ENCODE data around the gene ZDHHC14. TPM values are rescaled to one million over a fixed set of nuclear protein-coding genes. Genes with fewer than 3 reads are reported as not detected.
A peak's percentile ranks its signal among the peaks of the same experiment; 100 is the strongest.

ZDHHC14 gene
- total and polyA plus RNA-seq, 2 experiments from 2014 or later, result 3.0 to 7.4 TPM

DNA sequence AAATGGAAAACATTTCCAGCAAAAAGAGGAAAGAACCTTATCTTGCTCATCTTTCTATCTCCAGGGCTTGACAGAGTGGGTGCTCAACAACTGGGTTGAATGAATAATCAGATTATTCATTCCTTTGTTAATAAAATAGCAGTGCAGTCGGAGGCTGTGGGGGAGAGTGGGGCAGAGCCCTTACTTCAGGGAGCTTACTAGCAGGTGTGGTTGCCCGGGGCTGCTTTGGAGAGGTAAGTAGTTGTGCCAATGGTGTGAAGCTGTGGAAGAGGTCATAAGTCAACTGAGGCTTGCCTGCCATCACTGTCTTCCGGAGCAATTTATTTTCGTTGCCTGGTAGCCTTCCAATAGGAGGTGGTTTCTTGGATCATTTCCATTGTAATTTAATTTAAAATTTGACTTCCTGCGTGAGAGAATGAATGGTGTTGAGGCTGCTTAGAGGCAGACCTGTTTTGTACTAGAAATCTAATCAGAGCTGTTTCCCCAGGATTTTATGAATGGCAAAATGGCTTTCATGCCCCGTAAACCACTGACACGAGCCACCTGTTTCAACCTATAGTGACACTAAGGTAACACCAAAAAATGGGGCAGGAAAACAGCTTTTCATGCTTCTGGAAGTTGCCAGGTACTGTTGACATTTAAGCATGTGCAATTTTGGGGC lies 51.4 kb downstream of the ZDHHC14 start:
- H2AFZ ChIP-seq, result no peak overlapping the region
- no peak overlapping the region for H3K27ac Mint-ChIP-seq

More for the DNA sequence above, 51.4 kb downstream of the ZDHHC14 start:
- H3K4me3 ChIP-seq, result no peak overlapping the region
- TF ChIP-seq, protein P1, sequence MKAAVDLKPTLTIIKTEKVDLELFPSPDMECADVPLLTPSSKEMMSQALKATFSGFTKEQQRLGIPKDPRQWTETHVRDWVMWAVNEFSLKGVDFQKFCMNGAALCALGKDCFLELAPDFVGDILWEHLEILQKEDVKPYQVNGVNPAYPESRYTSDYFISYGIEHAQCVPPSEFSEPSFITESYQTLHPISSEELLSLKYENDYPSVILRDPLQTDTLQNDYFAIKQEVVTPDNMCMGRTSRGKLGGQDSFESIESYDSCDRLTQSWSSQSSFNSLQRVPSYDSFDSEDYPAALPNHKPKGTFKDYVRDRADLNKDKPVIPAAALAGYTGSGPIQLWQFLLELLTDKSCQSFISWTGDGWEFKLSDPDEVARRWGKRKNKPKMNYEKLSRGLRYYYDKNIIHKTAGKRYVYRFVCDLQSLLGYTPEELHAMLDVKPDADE (IDR thresholded peaks at IDR 0.05), result no peak
- no peak for TF ChIP-seq NANOG (IDR thresholded peaks at IDR 0.05; ENCODE audit: borderline replicate concordance)
- TF ChIP-seq, protein P2, sequence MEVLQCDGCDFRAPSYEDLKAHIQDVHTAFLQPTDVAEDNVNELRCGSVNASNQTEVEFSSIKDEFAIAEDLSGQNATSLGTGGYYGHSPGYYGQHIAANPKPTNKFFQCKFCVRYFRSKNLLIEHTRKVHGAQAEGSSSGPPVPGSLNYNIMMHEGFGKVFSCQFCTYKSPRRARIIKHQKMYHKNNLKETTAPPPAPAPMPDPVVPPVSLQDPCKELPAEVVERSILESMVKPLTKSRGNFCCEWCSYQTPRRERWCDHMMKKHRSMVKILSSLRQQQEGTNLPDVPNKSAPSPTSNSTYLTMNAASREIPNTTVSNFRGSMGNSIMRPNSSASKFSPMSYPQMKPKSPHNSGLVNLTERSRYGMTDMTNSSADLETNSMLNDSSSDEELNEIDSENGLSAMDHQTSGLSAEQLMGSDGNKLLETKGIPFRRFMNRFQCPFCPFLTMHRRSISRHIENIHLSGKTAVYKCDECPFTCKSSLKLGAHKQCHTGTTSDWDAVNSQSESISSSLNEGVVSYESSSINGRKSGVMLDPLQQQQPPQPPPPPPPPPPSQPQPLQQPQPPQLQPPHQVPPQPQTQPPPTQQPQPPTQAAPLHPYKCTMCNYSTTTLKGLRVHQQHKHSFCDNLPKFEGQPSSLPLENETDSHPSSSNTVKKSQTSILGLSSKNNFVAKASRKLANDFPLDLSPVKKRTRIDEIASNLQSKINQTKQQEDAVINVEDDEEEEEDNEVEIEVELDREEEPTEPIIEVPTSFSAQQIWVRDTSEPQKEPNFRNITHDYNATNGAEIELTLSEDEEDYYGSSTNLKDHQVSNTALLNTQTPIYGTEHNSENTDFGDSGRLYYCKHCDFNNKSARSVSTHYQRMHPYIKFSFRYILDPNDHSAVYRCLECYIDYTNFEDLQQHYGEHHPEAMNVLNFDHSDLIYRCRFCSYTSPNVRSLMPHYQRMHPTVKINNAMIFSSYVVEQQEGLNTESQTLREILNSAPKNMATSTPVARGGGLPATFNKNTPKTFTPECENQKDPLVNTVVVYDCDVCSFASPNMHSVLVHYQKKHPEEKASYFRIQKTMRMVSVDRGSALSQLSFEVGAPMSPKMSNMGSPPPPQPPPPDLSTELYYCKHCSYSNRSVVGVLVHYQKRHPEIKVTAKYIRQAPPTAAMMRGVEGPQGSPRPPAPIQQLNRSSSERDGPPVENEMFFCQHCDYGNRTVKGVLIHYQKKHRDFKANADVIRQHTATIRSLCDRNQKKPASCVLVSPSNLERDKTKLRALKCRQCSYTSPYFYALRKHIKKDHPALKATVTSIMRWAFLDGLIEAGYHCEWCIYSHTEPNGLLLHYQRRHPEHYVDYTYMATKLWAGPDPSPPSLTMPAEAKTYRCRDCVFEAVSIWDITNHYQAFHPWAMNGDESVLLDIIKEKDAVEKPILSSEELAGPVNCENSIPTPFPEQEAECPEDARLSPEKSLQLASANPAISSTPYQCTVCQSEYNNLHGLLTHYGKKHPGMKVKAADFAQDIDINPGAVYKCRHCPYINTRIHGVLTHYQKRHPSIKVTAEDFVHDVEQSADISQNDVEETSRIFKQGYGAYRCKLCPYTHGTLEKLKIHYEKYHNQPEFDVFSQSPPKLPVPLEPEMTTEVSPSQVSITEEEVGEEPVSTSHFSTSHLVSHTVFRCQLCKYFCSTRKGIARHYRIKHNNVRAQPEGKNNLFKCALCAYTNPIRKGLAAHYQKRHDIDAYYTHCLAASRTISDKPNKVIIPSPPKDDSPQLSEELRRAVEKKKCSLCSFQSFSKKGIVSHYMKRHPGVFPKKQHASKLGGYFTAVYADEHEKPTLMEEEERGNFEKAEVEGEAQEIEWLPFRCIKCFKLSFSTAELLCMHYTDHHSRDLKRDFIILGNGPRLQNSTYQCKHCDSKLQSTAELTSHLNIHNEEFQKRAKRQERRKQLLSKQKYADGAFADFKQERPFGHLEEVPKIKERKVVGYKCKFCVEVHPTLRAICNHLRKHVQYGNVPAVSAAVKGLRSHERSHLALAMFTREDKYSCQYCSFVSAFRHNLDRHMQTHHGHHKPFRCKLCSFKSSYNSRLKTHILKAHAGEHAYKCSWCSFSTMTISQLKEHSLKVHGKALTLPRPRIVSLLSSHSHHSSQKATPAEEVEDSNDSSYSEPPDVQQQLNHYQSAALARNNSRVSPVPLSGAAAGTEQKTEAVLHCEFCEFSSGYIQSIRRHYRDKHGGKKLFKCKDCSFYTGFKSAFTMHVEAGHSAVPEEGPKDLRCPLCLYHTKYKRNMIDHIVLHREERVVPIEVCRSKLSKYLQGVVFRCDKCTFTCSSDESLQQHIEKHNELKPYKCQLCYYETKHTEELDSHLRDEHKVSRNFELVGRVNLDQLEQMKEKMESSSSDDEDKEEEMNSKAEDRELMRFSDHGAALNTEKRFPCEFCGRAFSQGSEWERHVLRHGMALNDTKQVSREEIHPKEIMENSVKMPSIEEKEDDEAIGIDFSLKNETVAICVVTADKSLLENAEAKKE (CRISPR knock-in tag; IDR thresholded peaks at IDR 0.05), result no peak
- no peak for TF ChIP-seq POLR2AphosphoS5 (IDR thresholded peaks at IDR 0.05; ENCODE audit: low read depth)
- TF ChIP-seq EZH2 (IDR thresholded peaks at IDR 0.05; ENCODE audit: low read depth, unreplicated experiment), result no peak
- no peak for TF ChIP-seq ZNF331 (CRISPR knock-in tag; IDR thresholded peaks at IDR 0.05; ENCODE audit: low read depth)
- TF ChIP-seq STAT1 (IDR thresholded peaks at IDR 0.05; ENCODE audit: unreplicated experiment), result no peak
- no peak for TF ChIP-seq JUNB (IDR thresholded peaks at IDR 0.05; ENCODE audit: unreplicated experiment)
- TF ChIP-seq, protein P3, sequence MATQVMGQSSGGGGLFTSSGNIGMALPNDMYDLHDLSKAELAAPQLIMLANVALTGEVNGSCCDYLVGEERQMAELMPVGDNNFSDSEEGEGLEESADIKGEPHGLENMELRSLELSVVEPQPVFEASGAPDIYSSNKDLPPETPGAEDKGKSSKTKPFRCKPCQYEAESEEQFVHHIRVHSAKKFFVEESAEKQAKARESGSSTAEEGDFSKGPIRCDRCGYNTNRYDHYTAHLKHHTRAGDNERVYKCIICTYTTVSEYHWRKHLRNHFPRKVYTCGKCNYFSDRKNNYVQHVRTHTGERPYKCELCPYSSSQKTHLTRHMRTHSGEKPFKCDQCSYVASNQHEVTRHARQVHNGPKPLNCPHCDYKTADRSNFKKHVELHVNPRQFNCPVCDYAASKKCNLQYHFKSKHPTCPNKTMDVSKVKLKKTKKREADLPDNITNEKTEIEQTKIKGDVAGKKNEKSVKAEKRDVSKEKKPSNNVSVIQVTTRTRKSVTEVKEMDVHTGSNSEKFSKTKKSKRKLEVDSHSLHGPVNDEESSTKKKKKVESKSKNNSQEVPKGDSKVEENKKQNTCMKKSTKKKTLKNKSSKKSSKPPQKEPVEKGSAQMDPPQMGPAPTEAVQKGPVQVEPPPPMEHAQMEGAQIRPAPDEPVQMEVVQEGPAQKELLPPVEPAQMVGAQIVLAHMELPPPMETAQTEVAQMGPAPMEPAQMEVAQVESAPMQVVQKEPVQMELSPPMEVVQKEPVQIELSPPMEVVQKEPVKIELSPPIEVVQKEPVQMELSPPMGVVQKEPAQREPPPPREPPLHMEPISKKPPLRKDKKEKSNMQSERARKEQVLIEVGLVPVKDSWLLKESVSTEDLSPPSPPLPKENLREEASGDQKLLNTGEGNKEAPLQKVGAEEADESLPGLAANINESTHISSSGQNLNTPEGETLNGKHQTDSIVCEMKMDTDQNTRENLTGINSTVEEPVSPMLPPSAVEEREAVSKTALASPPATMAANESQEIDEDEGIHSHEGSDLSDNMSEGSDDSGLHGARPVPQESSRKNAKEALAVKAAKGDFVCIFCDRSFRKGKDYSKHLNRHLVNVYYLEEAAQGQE (IDR thresholded peaks at IDR 0.05; ENCODE audit: unreplicated experiment), result no peak
- no peak for TF ChIP-seq CREB1 (CRISPR knock-in tag; IDR thresholded peaks at IDR 0.05; ENCODE audit: low read depth)
- TF ChIP-seq, protein P4, sequence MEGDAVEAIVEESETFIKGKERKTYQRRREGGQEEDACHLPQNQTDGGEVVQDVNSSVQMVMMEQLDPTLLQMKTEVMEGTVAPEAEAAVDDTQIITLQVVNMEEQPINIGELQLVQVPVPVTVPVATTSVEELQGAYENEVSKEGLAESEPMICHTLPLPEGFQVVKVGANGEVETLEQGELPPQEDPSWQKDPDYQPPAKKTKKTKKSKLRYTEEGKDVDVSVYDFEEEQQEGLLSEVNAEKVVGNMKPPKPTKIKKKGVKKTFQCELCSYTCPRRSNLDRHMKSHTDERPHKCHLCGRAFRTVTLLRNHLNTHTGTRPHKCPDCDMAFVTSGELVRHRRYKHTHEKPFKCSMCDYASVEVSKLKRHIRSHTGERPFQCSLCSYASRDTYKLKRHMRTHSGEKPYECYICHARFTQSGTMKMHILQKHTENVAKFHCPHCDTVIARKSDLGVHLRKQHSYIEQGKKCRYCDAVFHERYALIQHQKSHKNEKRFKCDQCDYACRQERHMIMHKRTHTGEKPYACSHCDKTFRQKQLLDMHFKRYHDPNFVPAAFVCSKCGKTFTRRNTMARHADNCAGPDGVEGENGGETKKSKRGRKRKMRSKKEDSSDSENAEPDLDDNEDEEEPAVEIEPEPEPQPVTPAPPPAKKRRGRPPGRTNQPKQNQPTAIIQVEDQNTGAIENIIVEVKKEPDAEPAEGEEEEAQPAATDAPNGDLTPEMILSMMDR (conservative IDR thresholded peaks at IDR 0.05; ENCODE audit: low read depth in 2 of 2), result no peak
- TF ChIP-seq EZH2phosphoT487 (IDR thresholded peaks at IDR 0.05; ENCODE audit: unreplicated experiment), result no peak
- TF ChIP-seq ZNF114 (CRISPR knock-in tag; IDR thresholded peaks at IDR 0.05), result no peak
- no peak overlapping the region for H3K4me3 Mint-ChIP-seq
- no peaks in the 10 kb centered on the region for H3F3A ChIP-seq (replicated peaks; ENCODE audit: low read depth)
- peak; percentile 19; the same call in 2 of the 3 replicates for ATAC-seq
- H3K27me3 Mint-ChIP-seq (ENCODE audit: insufficient read depth, low read depth, poor library complexity), result peaks cover 8% of the 10 kb centered on the region
- H3K4me1 ChIP-seq (ENCODE audit: insufficient read depth), result peaks cover 21% of the 10 kb centered on the region
- H3K4me2 ChIP-seq, result peak overlapping the region; percentile 49; the same call in 1 of the 2 replicates
- H4K20me1 ChIP-seq (replicated peaks; ENCODE audit: insufficient read depth), result no peaks in the 10 kb centered on the region
- H3K4me1 Mint-ChIP-seq, result peaks cover 50% of the 10 kb centered on the region
- H3K27me3 ChIP-seq (ENCODE audit: insufficient read depth), result no peaks in the 10 kb centered on the region
- H3K36me3 Mint-ChIP-seq (ENCODE audit: low read depth), result no peaks in the 10 kb centered on the region
- no peaks in the 10 kb centered on the region for H3K9me2 ChIP-seq (ENCODE audit: insufficient read depth)
- H3K79me2 ChIP-seq (replicated peaks; ENCODE audit: insufficient read depth), result no peaks in the 10 kb centered on the region
- H3K36me3 ChIP-seq (ENCODE audit: insufficient read depth), result no peaks in the 10 kb centered on the region
- no peaks in the 10 kb centered on the region for H3K9me3 Mint-ChIP-seq
- no peak overlapping the region for H3K27ac ChIP-seq (ENCODE audit: low read depth)
- DNase-seq (ENCODE audit: low spot score), result no peak
